Large intestine (tissue), 3 donors: ENCODE results near the gene ADGRG7. TPM values are rescaled to one million over a fixed set of nuclear protein-coding genes. Genes with fewer than 3 reads are reported as not detected.
A peak's percentile ranks its signal among the peaks of the same experiment; 100 is the strongest.

Source experiments
- DNase-seq, 2 donors: peaks; one replicate each; pipeline versions ENCODE4 v3.0.0 to v3.0.0-alpha.2; 2013
- H3K27ac ChIP-seq: one replicate; pipeline ENCODE4 v1.5.1; 2013; ENCODE audit warnings: low read length
- H3K27me3 ChIP-seq: 2 replicates; pipeline ENCODE4 v1.6.1; 2013; ENCODE audit warnings: low read length; ENCODE audit not compliant: control insufficient read depth, insufficient read depth
- H3K36me3 ChIP-seq: 2 replicates; pipeline ENCODE4 v1.6.1; 2013; ENCODE audit warnings: low read length; ENCODE audit not compliant: control insufficient read depth, insufficient read depth
- H3K4me1 ChIP-seq: one replicate; pipeline ENCODE4 v1.6.1; 2013; ENCODE audit warnings: low read length; ENCODE audit not compliant: control insufficient read depth, insufficient read depth
- H3K4me3 ChIP-seq: one replicate; pipeline ENCODE4 v1.5.1; 2013; ENCODE audit warnings: low read length
- H3K9me3 ChIP-seq: one replicate; pipeline ENCODE4 v1.6.1; 2013; ENCODE audit warnings: mild to moderate bottlenecking, low read depth, low read length, moderate library complexity; ENCODE audit not compliant: control insufficient read depth
- WGBS: methylation state at CpG from one replicate; pipeline ENCODE4 v1.1.5; 2013; ENCODE audit warnings: low lambda C conversion rate; ENCODE audit not compliant: insufficient coverage; 5-methylcytosine and 5-hydroxymethylcytosine counted together
- polyA plus RNA-seq: library from polyadenylated mRNA; unstranded; fragments of 120-200 nt; gene quantifications from one replicate; pipeline ENCODE4 v1.2.1, GENCODE V29; 2013

The ADGRG7 gene
- polyA plus RNA-seq, 1 donor = 56.1 TPM

GRCh38 chr3:100591411-100591810 lies 18.0 kb upstream of the ADGRG7 start:
- H3K27ac ChIP-seq = peak overlapping the region; percentile 52
- no peak overlapping the region for H3K4me3 ChIP-seq
- DNase-seq = peak in 1 of 2 donors; percentile 66
- H3K4me1 ChIP-seq = peaks cover 23% of the 10 kb centered on the region
- no peaks in the 10 kb centered on the region for H3K27me3 ChIP-seq
- 58% methylated on average over 2 of the region's 3 CpGs for WGBS
- no peaks in the 10 kb centered on the region for H3K36me3 ChIP-seq
- no peaks in the 10 kb centered on the region for H3K9me3 ChIP-seq

GRCh38 chr3:100600181-100601042 lies 9.0 kb upstream of the ADGRG7 start:
- WGBS = no CpG with 5 or more reads among the region's 11 CpGs
- DNase-seq = peak in 1 of 2 donors; percentile 37
- Histone ChIP-seq H3K36me3 (no peaks in the 10 kb centered on the region), H3K4me3 (no peak overlapping the region), H3K9me3 (peaks cover 6% of the 10 kb centered on the region), H3K27ac (peak overlapping the region; percentile 55), H3K27me3 (no peaks in the 10 kb centered on the region), H3K4me1 (peaks cover 16% of the 10 kb centered on the region)

- Histone ChIP-seq H3K27me3 (no peaks in the 10 kb centered on the region), H3K4me1 (peaks cover 16% of the 10 kb centered on the region), H3K4me3 (no peak overlapping the region), H3K27ac (peak overlapping the region; percentile 70), H3K36me3 (no peaks in the 10 kb centered on the region), H3K9me3 (peaks cover 6% of the 10 kb centered on the region)
- peak; percentile 47 to 77 for DNase-seq
- WGBS = 27% methylated on average over 4 of the region's 7 CpGs
These were observed 6.6 kb upstream of the ADGRG7 start for GRCh38 chr3:100602506-100603444.

GRCh38 chr3:100603469-100603868 lies 5.9 kb upstream of the ADGRG7 start:
- DNase-seq = peak in 1 of 2 donors; percentile 45
- no peaks in the 10 kb centered on the region for H3K27me3 ChIP-seq
- WGBS = no CpG with 5 or more reads among the region's 5 CpGs
- H3K4me1 ChIP-seq = peaks cover 18% of the 10 kb centered on the region
- H3K9me3 ChIP-seq = peaks cover 6% of the 10 kb centered on the region
- no peaks in the 10 kb centered on the region for H3K36me3 ChIP-seq
- peak overlapping the region; percentile 3 for H3K27ac ChIP-seq
- no peak overlapping the region for H3K4me3 ChIP-seq

GRCh38 chr3:100605358-100605757 lies 4.0 kb upstream of the ADGRG7 start:
- Histone ChIP-seq H3K9me3 (peaks cover 4% of the 10 kb centered on the region), H3K27ac (no peak overlapping the region), H3K36me3 (no peaks in the 10 kb centered on the region), H3K4me1 (peaks cover 26% of the 10 kb centered on the region), H3K27me3 (no peaks in the 10 kb centered on the region), H3K4me3 (no peak overlapping the region)
- WGBS = no CpG with 5 or more reads among the region's 8 CpGs
- DNase-seq = no peak

- Histone ChIP-seq H3K4me3 (no peak overlapping the region), H3K36me3 (no peaks in the 10 kb centered on the region), H3K9me3 (no peaks in the 10 kb centered on the region), H3K27me3 (no peaks in the 10 kb centered on the region), H3K27ac (no peak overlapping the region), H3K4me1 (peaks cover 23% of the 10 kb centered on the region)
- DNase-seq = peak in 1 of 2 donors; percentile 33
These were observed 2.4 kb upstream of the ADGRG7 start for GRCh38 chr3:100606894-100607512.

GRCh38 chr3:100609963-100610362 lies 562 bp downstream of the ADGRG7 start:
- Histone ChIP-seq H3K27ac (peak overlapping the region; percentile 87), H3K9me3 (no peaks in the 10 kb centered on the region), H3K4me3 (peak overlapping the region; percentile 70), H3K27me3 (no peaks in the 10 kb centered on the region), H3K4me1 (peaks cover 10% of the 10 kb centered on the region), H3K36me3 (no peaks in the 10 kb centered on the region)
- WGBS = 38% methylated on average over 1 of the region's 2 CpGs
- no peak for DNase-seq

- no peaks in the 10 kb centered on the region for H3K9me3 ChIP-seq
- peak overlapping the region; percentile 70 for H3K4me3 ChIP-seq
- DNase-seq = no peak
- H3K36me3 ChIP-seq = no peaks in the 10 kb centered on the region
- peak overlapping the region; percentile 87 for H3K27ac ChIP-seq
- 0% methylated on average over 2 of the region's 3 CpGs for WGBS
- no peaks in the 10 kb centered on the region for H3K27me3 ChIP-seq
- peaks cover 12% of the 10 kb centered on the region for H3K4me1 ChIP-seq
These were observed 1.8 kb downstream of the ADGRG7 start for GRCh38 chr3:100611221-100611620.

- DNase-seq = peak; percentile 64 to 89
- no peaks in the 10 kb centered on the region for H3K27me3 ChIP-seq
- H3K4me3 ChIP-seq = peak overlapping the region; percentile 70
- peaks cover 10% of the 10 kb centered on the region for H3K4me1 ChIP-seq
- no peaks in the 10 kb centered on the region for H3K36me3 ChIP-seq
- 17% methylated on average over 2 of the region's 4 CpGs for WGBS
- no peaks in the 10 kb centered on the region for H3K9me3 ChIP-seq
- peak overlapping the region; percentile 87 for H3K27ac ChIP-seq
These were observed 4.5 kb downstream of the ADGRG7 start for GRCh38 chr3:100613721-100614390.

- no peaks in the 10 kb centered on the region for H3K27me3 ChIP-seq
- peak in 1 of 2 donors; percentile 45 for DNase-seq
- no peaks in the 10 kb centered on the region for H3K36me3 ChIP-seq
- H3K27ac ChIP-seq = peak overlapping the region; percentile 87
- H3K4me1 ChIP-seq = peaks cover 6% of the 10 kb centered on the region
- peak overlapping the region; percentile 37 for H3K4me3 ChIP-seq
- H3K9me3 ChIP-seq = no peaks in the 10 kb centered on the region
These were observed 5.5 kb downstream of the ADGRG7 start for GRCh38 chr3:100614941-100615340.
